ENCODE measurements around the gene CSMD2.
A peak's percentile ranks its signal among the peaks of the same experiment; 100 is the strongest.
"Not testable (repeated sequence)": the region's sequence is repeated elsewhere in the genome, so short reads cannot be mapped to it uniquely, and the experiment has no call there.

The CSMD2 gene

DNA sequence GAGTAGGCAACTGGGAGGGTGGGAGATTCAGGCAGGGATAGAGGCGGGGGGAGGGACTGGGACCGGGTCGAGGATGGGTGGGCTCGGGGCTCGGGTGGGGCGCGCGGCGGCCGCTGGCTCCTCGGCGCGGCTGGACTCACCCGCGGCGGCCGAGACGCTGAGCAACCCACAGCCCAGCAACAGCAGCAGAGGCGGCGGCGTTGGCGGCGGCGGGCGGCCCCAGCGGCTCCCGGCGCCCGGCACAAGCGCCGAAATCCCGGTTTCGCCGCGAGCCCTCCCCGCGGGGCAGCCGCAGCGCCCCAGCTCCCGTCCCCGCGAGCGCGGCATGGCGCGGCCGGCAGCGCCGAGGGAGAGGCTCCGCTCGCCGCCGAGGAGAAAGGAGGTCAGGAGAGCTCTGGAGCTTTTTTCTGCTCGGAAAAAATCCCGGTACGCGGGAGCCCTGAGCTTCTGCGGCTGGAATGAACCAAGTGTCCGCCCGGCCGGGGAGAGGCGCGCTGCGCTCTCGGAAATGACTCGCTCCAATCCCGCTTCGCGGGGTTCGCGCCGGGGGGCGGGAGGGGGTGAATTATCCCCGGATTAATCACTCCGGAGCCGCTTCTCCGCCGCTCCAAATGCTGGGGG is at the start of gene CSMD2:
Gene CSMD2, minus strand, starts transcription at position 460 of the 621 bp plus-strand sequence. Its CDS starts 133 bp downstream, at position 327.
- no peak for DNase-seq (ENCODE audit: low read depth in 2 of 3, low spot score in 1 of 3)

DNA sequence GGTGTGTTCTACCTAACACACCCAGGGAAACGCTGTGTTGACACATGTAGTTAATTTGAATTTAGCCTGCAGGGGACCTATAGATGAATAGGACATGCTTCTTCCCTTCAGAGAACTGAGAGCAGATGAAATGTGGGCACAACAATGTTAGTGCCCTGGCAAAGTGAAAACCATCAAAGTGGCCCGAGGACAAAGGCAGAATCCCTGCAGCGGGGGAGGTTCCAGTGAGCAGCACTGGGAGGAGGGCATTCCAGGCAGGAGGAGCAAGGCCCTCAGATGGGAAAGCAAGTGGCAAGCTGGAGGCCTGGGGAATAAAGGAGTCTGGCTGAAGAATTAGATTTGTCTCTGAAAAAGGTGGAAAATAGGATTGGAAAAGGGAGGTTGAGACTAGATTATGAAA is 48.9 kb upstream of the CSMD2 start:
- no peak for DNase-seq (ENCODE audit: low read depth in 2 of 3, low spot score in 1 of 3)

DNA sequence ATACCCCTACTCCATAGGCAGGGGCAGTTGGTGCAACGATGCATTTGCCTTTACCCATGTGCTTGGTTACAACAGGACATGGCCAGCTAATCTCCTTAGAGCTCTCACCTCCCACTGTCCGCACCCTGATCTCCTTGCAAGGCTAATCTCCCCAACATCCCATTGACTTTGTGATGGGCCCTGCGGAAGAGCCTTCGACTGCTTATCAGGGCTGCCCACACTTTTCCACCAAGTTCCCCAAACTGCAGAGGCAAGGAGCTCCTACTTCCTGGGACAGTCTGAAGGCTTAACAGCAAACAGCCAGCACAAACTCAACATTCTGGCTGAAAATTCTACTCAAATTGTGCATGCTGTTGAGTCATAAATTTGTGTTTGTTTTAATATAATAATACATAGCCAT is 47.6 kb upstream of the CSMD2 start:
- no peak for DNase-seq (ENCODE audit: low read depth in 2 of 3, low spot score in 1 of 3)

DNA sequence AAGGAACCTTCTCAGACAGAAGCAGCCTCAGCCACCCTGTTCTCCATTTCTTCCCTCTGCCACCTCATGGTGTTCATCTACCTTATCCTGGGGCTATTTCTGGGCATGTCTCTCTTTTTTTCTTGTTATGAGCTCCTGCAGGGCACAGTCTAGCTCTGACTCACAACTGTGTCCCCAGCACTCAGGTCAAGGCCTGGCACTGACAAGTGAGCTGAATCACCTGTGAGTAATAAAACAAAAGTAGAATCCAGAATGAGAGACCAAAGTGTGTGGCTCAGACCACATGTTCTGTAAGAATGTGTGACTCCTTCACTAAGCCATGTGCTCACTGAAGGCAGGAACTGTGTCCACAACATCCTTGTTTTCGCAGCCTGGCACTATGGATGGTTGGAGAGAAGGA is 34.9 kb upstream of the CSMD2 start:
- no peak for DNase-seq (ENCODE audit: low read depth in 2 of 3, low spot score in 1 of 3)

DNA sequence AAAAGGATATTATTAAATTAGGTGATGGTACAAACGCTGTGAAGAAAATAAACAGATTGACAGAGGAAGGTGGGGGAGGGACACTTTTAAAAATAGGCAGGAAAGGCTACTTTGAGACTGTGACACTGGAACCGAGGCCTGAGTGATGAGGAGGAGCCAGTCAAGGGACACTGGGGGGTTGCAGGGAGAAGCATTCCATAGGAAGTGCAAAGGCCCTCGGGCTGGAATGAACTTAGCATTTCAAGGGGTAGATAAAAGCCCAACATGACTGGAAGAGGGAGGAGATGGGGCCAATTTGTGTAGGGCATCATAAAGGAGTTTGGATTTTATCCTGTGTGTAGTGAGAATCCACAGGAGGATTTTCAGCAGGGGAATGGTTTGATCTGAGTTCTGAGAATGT is 27.6 kb upstream of the CSMD2 start:
- no peak for DNase-seq (ENCODE audit: low read depth in 2 of 3, low spot score in 1 of 3)

DNA sequence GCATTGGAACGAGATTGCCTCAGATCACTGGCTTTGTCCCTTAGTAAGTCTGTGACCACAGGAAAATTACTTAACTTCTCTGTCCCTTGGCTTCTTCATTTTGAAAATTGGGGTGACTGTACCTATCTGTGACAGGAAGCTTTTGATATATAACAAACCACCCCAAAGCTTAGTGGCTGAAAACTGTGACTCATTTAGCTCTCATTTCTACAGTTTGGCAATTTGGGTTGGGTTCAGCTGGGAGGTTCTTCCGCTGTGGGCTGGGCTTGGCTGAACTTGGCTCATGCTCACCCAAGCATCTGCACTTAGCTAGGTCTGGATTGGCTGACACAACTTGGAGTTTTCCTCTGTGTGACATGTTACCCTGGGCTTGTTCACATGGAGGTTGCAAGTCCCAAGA is 25.7 kb upstream of the CSMD2 start:
- DNase-seq (ENCODE audit: low read depth in 2 of 3, low spot score in 1 of 3): no peak

DNA sequence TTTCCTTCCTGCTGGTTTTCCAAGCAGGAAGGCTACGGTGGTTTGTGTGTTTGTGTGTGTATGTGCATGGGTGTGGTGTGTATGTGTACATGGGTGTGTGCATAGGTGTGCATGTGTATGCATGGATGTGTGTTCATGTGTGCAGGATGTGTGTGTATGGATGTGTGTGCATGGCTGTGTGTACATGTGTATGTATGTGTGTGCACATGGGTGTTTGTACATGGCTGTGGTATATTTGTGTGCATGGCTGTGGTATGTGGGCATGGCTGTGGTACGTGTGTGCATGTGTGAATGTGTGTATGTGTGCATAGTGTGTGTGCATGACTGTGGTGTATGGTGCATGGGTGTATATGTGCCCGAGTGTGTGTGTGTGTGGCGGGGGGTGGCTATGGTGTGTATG is 24.0 kb upstream of the CSMD2 start:
- DNase-seq (ENCODE audit: low read depth in 2 of 3, low spot score in 1 of 3): no peak

DNA sequence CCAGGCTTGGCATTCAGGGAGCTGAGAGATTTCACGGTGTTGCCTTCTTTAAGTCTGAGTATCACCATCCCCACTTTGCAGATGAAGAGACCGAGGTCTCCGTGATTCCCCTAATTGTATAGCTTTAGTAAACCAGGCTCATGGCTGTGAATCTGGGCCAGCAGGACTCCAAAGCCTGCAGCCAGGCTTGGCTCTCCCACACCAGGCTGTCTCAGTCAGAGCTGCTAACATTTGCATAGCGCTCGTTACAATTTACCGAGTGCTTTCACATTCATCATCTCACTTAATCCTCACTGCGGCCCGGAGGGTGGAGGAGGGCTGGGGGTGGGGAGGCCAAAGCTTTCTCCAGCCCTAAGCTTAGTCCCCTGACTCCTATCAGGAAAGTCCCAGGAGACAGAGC is 23.4 kb upstream of the CSMD2 start:
- no peak for DNase-seq (ENCODE audit: low read depth in 2 of 3, low spot score in 1 of 3)

DNA sequence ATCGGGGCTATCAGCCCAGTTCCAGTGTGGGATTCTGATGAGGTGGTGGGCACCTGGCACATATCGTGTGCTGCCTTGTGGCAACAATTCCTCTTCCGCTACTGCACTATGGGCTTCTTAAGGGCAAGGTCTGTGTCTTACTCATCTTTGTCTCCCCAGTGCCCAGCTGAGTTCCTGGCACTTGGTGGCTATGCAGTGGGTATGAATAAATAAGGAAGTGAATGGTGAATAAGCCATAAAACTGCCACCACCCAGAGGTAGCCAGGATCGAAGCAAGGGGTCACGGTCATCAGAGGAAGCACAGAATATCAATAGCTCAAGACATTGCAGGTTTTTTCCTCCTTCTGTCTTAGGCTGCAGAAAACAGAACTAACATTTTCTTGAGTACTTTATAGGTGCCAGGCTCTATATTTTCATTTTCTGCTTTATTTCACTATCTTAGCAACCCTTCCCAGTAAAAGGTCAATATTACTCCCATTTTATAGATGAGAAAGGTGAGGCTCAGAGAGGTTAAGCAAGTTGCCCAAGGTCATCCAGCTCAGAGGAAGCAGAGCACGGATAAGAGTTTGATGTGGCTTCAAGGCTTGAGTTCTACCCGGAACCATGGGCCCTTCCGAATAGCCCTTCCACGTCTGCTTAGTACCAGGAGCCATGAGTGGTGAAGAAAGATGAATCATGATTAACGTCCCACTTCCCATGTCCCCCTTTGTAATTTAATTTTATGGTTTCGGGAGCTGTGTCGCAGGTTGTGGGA is 21.9 kb upstream of the CSMD2 start:
- DNase-seq (ENCODE audit: low read depth in 2 of 3, low spot score in 1 of 3): no peak

DNA sequence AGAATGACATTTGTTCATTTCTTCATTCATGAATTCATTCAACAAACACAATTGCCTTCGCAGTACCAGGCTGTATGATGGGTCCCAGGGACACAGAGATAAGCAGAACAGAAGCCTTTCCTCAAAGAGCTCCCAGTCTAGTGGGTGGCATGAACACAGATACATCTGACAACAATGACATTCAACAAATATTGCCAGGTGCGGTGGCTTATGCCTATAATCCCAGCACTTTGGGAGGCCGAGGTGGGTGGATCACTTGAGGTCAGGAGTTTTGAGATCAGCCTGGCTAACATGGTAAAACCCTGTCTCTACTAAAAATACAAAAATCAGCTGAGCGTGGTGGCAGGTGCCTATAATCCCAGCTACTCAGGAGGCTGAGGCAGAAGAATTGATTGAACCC is 18.4 kb upstream of the CSMD2 start:
- not testable (repeated sequence) for DNase-seq (ENCODE audit: low read depth in 2 of 3, low spot score in 1 of 3)

DNA sequence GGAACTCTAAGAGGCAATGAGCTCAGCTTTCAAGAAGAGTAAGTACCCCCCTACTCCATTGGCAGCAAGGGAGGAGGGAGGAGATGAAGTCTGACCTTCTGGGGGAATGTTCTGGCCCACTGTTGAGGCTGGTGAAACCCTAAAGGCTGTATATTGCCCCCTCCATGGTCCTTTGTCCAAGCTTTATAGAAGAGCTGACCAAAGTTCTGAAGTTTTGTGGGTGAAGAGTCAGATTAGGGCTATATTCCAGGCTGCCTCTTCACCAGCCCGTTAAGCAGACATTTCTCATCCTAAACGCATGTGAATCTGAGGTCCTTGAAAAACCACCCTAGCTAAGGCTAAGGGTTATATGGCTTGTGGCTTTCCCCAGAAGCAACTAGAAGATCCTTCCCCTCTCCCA is 13.0 kb upstream of the CSMD2 start:
- DNase-seq (ENCODE audit: low read depth in 2 of 3, low spot score in 1 of 3): no peak

DNA sequence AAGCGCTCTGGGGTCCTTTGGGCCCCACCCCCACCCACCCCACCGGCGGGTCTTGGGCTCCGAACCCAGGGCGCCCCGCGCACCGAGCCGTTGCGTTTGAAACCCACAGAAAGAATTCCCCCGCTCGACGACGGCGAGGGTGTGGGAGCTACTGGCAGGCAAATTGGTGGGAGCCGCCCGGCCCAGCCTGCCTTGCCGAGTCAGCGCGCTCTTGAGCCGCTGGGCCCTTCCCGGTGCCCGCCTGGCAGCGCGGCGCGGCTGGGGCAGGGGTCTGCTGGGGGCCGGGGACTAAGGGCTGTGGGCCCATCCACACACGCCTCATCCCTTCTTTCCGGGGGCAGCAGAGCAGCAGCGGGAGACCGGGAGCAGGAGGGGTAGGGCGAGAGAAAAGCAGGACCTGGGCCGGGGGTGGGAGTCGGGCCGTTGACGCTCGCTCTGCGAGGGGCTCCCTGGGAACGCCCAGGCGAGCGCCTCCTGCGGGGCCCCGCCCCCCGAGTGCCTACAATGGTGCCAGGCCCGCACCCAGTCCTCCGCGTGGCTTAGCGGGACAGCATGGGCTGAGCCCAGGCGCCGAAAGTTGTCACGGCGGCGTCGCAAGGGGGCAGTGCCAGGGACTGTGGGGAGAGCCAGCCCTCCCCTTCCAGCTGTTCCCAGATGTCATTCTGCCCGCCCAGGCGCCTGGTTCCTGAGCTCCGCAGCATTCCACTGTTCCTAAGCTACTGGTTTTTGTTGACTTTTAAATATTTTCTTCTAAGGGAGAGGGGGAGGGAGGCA is 12.0 kb upstream of the CSMD2 start, which contains the start of gene C1orf94:
Gene C1orf94, plus strand, starts transcription at position 78 of the 774 bp plus-strand sequence. CDS start 883 bp downstream, outside the sequence.
- DNase-seq (ENCODE audit: low read depth in 2 of 3, low spot score in 1 of 3): no peak

DNA sequence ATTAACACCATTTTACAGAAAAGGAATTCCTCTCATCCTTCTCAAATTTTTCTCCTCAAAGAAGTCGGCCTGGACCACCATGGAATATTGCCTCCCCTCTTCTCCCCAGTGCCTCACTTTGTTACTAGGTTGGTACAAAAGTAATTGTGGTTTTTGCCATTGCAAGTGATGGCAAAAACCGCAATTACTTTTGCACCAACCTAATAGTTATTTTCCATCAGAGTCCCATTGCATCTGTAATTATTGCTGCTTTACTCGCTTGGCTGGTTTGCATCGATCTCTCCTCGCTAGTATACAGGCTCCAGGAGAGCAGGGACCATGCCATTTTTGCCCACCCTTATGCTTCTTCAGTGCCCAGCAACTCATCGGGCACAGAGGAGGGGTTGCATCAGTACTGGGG is 10.7 kb upstream of the CSMD2 start:
- no peak for DNase-seq (ENCODE audit: low read depth in 2 of 3, low spot score in 1 of 3)

DNA sequence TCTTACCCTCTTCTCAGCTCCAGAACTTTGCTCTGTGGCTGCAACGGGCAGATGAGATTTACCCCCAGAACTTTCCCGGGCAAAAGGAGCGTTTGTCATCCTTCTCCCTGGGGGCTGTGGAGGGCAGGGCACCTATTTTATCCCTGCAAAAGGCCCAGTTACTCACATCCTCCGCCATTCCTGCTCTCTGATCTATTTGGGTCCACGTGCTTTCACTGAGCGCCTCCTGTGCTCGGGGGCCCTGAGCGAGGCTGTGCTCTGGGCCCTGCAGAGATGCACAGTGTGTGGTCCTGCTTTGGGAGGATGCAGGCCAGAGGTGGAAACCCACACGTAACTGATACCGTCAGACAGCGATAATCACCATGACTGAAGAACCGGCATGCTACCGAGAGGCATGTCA is 2.4 kb upstream of the CSMD2 start:
- no peak for DNase-seq (ENCODE audit: low read depth in 2 of 3, low spot score in 1 of 3)

DNA sequence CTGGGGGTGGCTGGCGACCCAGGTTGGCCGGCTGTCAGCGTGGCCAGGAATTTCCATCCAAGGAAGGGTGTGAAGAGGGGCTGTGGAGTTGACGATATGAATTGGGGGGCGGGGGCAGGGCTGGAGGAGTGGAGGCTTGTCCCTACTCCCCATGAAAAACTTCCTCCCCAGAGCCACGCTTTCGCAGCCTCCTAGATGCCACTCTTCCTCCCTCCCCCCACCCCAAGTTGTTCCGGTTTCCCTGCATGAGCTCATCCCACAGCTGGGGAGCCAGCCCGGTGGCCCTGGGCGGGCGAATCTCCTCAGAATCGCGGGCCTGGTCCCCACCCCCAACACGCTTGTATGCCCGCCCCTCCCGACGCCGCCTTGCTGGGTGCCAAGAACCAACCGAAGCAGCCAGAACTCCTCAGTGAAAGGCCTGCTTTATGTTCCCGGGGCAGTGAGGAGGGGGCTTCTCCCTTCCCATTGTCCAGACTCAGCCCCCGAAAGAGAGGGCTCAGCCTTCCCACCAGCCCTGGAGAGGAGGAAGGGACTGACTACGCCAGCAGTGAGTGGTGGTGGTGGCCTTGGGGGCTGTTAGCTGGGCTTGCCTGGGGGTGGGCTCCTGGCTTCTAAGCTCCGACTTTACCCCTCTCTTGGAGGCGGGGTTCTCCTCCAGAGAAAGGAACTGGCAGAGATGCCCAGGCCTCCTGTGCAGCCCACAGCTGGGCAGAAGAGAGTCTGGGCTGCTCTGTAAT is 1.8 kb upstream of the CSMD2 start:
- no peak for DNase-seq (ENCODE audit: low read depth in 2 of 3, low spot score in 1 of 3)

DNA sequence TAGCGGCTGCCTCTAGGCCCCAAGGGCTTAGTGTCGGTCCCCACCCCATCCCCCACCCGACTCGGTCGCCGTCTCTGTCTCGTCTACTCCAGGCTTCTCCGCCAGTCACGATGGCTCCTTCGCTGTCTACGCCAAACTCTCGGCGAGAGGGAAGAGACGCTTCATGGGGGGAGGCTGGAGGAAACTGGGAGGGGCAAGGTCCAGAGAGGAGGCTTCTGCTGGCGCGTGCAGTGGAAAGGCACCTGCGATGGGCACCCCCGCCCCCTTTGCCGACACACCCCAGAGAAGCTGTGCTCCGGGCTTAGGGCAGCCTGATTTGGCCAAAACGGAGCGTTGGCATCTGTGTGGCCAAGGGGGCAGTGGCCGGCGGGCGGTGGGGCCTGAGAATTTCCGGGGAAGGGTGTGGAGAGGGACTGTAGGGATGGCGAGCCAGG is 1.2 kb upstream of the CSMD2 start:
- DNase-seq (ENCODE audit: low read depth in 2 of 3, low spot score in 1 of 3): no peak

DNA sequence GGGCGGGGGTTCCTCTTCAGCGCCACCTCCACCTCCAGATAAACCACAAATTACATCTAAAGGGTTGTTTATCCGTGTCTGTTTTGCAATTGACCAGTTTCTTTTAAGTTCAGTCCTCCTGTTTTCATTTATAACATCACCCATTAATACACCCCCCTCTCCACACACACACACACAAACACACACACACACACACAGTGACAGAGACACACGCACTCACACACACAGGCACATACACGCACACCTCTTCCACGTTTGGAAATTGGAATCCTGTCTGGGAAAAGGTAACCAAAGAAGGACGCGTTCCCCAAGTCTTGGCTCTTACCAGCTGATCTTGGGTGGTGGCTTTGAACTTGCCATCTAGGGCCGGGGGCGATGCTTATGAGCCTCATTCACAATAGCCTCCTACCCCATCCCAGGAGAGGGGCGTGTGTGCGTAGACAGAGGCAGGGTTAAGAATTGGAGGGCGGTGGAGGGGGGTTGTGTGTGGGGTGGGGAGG is 442 bp upstream of the CSMD2 start:
- no peak for DNase-seq (ENCODE audit: low read depth in 2 of 3, low spot score in 1 of 3)

DNA sequence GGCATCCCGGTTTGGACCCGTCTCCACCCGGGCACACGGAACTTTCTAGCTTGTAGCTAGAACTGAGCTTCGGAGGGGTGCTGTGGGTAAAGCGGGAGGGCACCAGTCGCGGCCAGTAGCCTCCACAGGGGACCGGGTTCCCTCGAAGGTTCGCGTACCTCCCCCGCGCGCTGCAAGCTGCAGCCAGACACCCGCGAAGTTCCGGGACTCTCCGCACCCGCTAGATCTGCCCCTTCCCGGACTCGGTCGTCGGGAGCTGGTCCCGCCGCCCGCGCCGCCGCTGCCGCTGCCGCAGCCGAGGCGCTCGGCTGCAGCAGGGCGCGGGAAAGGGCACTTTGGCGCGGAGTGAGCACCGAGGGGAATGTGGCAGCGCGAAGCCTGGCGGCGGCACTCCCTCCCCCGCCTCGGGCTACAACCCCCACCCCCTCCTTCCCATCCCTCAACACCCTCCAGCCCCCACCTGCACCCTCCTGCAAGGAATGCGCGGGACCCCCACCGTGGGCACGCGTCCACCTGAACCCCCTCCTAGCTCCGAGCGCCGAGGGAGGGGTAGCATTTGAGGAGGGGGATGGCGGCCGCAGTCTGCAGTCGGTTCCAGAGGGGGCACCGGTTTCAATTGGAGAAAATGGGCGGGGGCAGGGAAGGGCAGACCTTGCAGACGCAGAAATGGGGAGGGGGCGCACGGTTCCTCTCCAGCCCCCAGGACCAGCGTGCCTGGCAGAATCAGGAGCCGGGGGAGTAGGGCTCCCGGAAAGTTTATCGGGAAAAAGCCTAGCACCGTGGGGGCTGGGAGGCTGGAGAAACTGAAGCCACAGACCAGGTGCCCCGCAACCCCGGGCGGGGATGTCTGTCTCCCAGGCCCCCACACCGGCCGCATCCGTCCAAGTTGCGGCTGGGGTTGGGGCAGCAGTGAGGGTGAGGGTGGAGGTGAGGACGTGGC is 968 bp downstream of the CSMD2 start:
- no peak for DNase-seq (ENCODE audit: low read depth in 2 of 3, low spot score in 1 of 3)

DNA sequence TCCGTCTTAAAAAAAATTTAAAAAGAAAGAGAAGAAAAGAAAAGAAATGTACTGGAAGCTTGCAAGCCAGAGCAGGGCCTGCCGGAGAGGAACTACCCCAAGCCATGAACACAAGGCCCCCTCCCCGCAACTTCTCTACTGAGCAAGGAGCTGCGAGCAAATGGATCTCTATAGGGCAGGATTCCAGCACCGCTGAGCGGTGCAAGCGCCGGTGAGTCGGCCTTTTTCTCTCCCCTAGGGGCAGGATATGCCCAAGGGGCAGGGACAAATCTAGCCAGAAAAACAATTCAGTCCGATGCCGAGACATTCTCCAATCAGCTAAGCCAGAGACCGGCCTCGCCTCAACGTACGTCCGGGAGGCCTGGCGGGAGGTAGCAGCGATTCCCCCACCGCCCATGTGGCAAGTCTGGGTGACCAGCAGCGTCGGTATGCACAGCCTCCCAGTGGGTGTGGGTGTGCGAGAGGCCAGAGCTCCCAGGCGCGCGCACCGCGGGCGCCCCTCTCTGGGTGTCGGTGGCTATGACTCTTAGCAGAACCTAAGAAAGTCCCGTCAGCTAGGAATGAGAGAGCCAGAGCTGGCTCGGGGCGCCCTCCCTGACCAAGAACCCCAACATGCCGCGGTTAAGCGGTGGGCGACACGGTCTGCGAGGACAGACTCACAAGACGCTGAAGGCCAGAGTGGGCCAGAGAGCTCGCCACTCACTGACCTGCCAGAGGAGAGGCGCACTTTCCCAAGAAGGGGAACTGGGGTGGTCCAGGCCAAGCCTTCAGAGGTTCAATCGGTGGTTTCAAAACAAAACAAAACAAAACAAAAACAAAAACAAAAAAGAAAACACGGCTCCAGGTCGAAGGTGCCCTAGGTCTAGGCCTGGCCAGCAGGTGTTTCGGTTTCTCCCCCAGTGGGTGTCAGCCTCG is 1.9 kb downstream of the CSMD2 start:
- DNase-seq (ENCODE audit: low read depth in 2 of 3, low spot score in 1 of 3): peak in 2 of 3 donors; percentile 6 to 14

Data from stimulated activated CD4-positive, alpha-beta T cell treated with anti-CD3 and anti-CD28 coated beads, Interleukin-12 subunit alpha, Interleukin-12 subunit beta, amount 100 ng/mL, for 48 hours (primary cell).